Heart left ventricle (tissue), 16 donors: ENCODE results near the gene C14orf119. TPM values are rescaled to one million over a fixed set of nuclear protein-coding genes. Genes with fewer than 3 reads are reported as not detected.
A peak's percentile ranks its signal among the peaks of the same experiment; 100 is the strongest.

Experiments
- ATAC-seq, 4 donors: fragments of 200-7000 bp; cut with Tn5 transposase; one replicate each; pipeline ENCODE4 v1.9.1; 2020 to 2022; ENCODE audit warnings: moderate library complexity in 4 of 4, mild to moderate bottlenecking in 3 of 4, moderate number of reproducible peaks in 1 of 4
- DNase-seq, 5 donors: peaks; one replicate each; pipeline ENCODE4 v3.0.0-alpha.2; 2020
- H3K27ac ChIP-seq, 12 donors: fragments of 200-600 bp; sonication (generic) in 4 of 12; one replicate each; pipeline versions ENCODE4 v1.5.0 to v1.8.0; 2016 to 2022; ENCODE audit warnings: mild to moderate bottlenecking in 2 of 12
- H3K27me3 ChIP-seq, 9 donors: fragments of 200-600 bp; sonication (generic) in 2 of 9; one replicate each; pipeline versions ENCODE4 v1.5.1 to v1.8.0; 2016 to 2022; ENCODE audit warnings: mild to moderate bottlenecking in 3 of 9
- H3K36me3 ChIP-seq, 9 donors: fragments of 200-600 bp; sonication (generic) in 2 of 9; one replicate each; pipeline versions ENCODE4 v1.5.0 to v1.8.0; 2018 to 2022; ENCODE audit warnings: mild to moderate bottlenecking in 2 of 9
- H3K4me1 ChIP-seq, 12 donors: fragments of 200-600 bp; sonication (generic) in 4 of 12; one replicate each; pipeline versions ENCODE4 v1.5.0 to v1.8.0; 2016 to 2022; ENCODE audit warnings: mild to moderate bottlenecking in 3 of 12
- H3K4me3 ChIP-seq, 12 donors: fragments of 200-600 bp; sonication (generic) in 4 of 12; one replicate each; pipeline versions ENCODE4 v1.5.0 to v1.8.0; 2017 to 2022; ENCODE audit warnings: mild to moderate bottlenecking in 9 of 12, moderate library complexity in 4 of 12
- H3K9me3 ChIP-seq, 12 donors: fragments of 200-600 bp; sonication (generic) in 4 of 12; one replicate each; pipeline versions ENCODE4 v1.5.0 to v1.8.0; 2016 to 2022; ENCODE audit warnings: mild to moderate bottlenecking in 1 of 12
- CTCF ChIP-seq, 12 donors: fragments of 200-600 bp; sonication (generic) in 4 of 12; IDR thresholded peaks; one replicate each; pipeline versions ENCODE4 v1.5.0 to v1.8.0; 2018 to 2022; ENCODE audit warnings: antibody characterized with exemption in 12 of 12, mild to moderate bottlenecking in 5 of 12
- POLR2A ChIP-seq, 2 donors: fragments of 450-650 bp; IDR thresholded peaks; one replicate each; pipeline ENCODE4 v1.6.1; 2017; ENCODE audit warnings: antibody characterized with exemption in 2 of 2, mild to moderate bottlenecking in 2 of 2, moderate library complexity in 2 of 2
- WGBS, 4 donors: extraction: QIAGEN DNeasy Blood & Tissue Kit in 2 of 4; methylation state at CpG; one replicate each; pipeline versions ENCODE4 v1.1.5 to v1.1.7; 2013 to 2018; 5-methylcytosine and 5-hydroxymethylcytosine counted together
- intact Hi-C, 10 donors: fragments of 100-400 bp; cut with DNase I; formaldehyde crosslinking; loops; one replicate each; pipeline versions ENCODE4 v1.11.1 to v1.14.2; 2022
- polyA plus RNA-seq, 2 donors: library from polyadenylated mRNA; stranded (reverse); fragments of 200-250 nt; gene quantifications; one replicate each; pipeline ENCODE4 v1.2.3, GENCODE V29; 2013
- total RNA-seq, 9 donors: library from RNA; depleted of rRNA in 2 of 9; stranded (reverse); fragments of >200 nt in 2 of 9; fragmentation: NEBNext Ultra II Directional in 3 of 9; extraction: Animal tissue kit (Norgen Biotek cat#: 25700) in 3 of 9; gene quantifications; one replicate each; pipeline versions ENCODE4 v1.1.0 to v1.2.4, GENCODE V29; 2016 to 2023
- donor health status: ischemic (EF 13 %, LVEDD 7.1; RV severe dilation, severe dysfunction).
- donor health status: healthy with polysubstance abuse.
- donor health status: DM: no; HTN: yes; CAD: no.
- donor health status: DM: no; HTN: no; CAD: no.
- donor health status: ischemic (EF 25% LVEDD 6.9; RV normal size, moderate dysfunction).
- donor health status: ischemic (EF 25% LVEDD 5.7; RV mildly dilated, moderate dysfunction).
- donor health status: healthy.
- donor health status: DM: yes; HTN: yes; CAD: no.
- donor health status: ischemic (EF 35%, LVEDD 5.7; RV mildly dilated, moderate dysfunction).
- donor health status: nonischemic (EF 11% LVEDD 7.7; RV severe dilation, severe dysfunction).
- donor health status: DM: yes; HTN: yes; CAD: no.
- donor health status: PGD.
- donor health status: ischemic (EF 29% LVEDD 5.4; RV normal size, mild dysfunction).
- donor health status: nonischemic (EF 23%, LVEDD 6.1; RV moderate dilation, normal function).

The C14orf119 gene
- total and polyA plus RNA-seq, 11 donors: 8.1 to 47.7 (median 29.6) TPM

- WGBS, 4 donors: 76 to 89% (median 81%) methylated on average over 9 to 10 of the region's 10 CpGs
- Histone ChIP-seq H3K9me3 (no peaks in the 10 kb centered on the region), H3K36me3 (no peaks in the 10 kb centered on the region), H3K27ac (no peak overlapping the region), H3K27me3 (peaks cover 0 to 15% (median 0%) of the 10 kb centered on the region in 9 donors), H3K4me3 (no peak overlapping the region), H3K4me1 (peaks cover 0 to 37% (median 0%) of the 10 kb centered on the region in 12 donors)
- no peak for DNase-seq
- TF ChIP-seq CTCF (IDR thresholded peaks at IDR 0.05): no peak
- no peak for TF ChIP-seq POLR2A (IDR thresholded peaks at IDR 0.05)
- intact Hi-C loops: no loop called here
- ATAC-seq: peak in 2 of 4 donors; percentile 8 to 21
These were observed 19.9 kb downstream of the C14orf119 start for GRCh38 chr14:23115039-23115731.

- H3K27ac ChIP-seq: no peak overlapping the region
- H3K36me3 ChIP-seq: no peaks in the 10 kb centered on the region
- no peak overlapping the region for H3K4me3 ChIP-seq
- H3K9me3 ChIP-seq: no peaks in the 10 kb centered on the region
- DNase-seq (no peak), ATAC-seq (no peak)
- H3K27me3 ChIP-seq: peaks cover 0 to 15% (median 0%) of the 10 kb centered on the region in 9 donors
- intact Hi-C loops: no loop called here
- TF ChIP-seq POLR2A (IDR thresholded peaks at IDR 0.05) (no peak), CTCF (IDR thresholded peaks at IDR 0.05) (no peak)
- WGBS, 4 donors: 73 to 85% (median 79%) methylated on average over 5 of the region's 5 CpGs
- H3K4me1 ChIP-seq: peaks cover 0 to 42% (median under 1%) of the 10 kb centered on the region in 12 donors
These were observed 20.6 kb downstream of the C14orf119 start for GRCh38 chr14:23115918-23116317.

- Histone ChIP-seq H3K27ac (peak overlapping the region in 1 of 12 donors; percentile 79), H3K4me3 (peak overlapping the region in 1 of 12 donors; percentile 34), H3K9me3 (no peaks in the 10 kb centered on the region), H3K27me3 (peaks cover 0 to 5% (median 0%) of the 10 kb centered on the region in 9 donors), H3K36me3 (no peaks in the 10 kb centered on the region), H3K4me1 (peaks cover 0 to 53% (median 5%) of the 10 kb centered on the region in 12 donors)
- 86 to 89% (median 88%) methylated on average over 27 to 32 of the region's 32 CpGs for WGBS, 4 donors
- intact Hi-C loops: no loop called here
- DNase-seq (no peak), ATAC-seq (no peak)
- no peak for TF ChIP-seq POLR2A (IDR thresholded peaks at IDR 0.05)
- TF ChIP-seq CTCF (IDR thresholded peaks at IDR 0.05): no peak
These were observed 22.2 kb downstream of the C14orf119 start for GRCh38 chr14:23117371-23118020.
